Activated naive CD4-positive, alpha-beta T cell treated with anti-CD3 and anti-CD28 coated beads, Interleukin-2, amount 50 U/mL, for 16 hours (primary cell): ENCODE measurements around the gene SECISBP2.

Source experiments
- DNase-seq: peaks from one replicate; pipeline ENCODE4 v3.0.0-alpha.2; 2020

Gene SECISBP2

GRCh38 chr9:89386206-89386605 lies 67.9 kb downstream of the SECISBP2 start:
- no peak for DNase-seq

DNA sequence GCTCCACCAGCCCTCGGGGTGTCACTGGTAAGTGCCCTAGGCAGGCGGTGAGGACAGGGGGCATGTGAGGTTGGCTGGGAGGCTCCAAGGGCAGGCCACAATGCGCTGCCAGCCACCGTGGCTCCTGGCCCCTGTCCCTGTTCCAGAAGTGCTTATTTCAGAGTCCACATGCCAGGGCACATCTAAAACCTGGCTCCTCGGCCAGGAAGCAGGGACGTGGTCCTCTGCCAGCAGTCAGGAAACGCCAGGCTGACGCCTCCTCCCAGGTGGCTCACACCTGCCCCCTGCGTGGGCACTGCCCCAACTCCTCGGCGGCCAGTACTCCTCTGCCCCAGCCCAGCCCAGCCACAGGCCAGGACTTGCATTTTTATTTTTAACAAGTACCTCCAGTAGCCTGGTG lies 68.5 kb downstream of the SECISBP2 start:
- no peak for DNase-seq

DNA sequence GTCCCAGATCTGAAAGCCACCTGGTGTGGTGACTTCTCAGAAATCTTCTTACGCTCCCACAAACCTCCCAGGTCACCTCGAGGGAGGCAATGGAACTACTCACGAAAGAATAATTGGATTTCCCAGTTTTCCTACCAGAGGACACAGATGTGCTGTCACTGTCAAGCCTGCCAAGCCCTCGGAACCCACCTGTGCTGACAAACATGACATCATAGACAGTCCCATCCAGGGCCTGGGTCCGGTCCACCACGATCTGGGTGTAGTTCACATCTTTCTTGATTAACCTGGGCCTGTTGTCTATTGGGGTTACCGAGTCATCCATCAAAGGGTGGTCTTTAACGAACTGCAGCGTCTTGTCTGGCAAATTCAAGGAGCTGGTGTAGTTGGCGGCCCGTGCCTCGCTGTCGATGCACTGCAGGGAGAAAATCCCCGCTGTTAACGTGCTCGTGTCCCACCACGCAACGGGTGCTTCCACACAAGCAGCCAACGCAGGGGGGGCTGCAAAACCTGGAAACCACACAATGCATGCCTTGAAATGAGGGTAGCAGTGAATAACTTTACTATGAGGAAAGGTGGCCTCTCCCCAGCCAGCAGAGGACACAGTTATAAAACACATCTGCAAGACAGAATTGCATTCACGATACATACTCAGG lies 69.0 kb downstream of the SECISBP2 start:
- DNase-seq = no peak

- no peak for DNase-seq
Observed at GRCh38 chr9:89388084-89388867, 70.0 kb downstream of the SECISBP2 start.

DNA sequence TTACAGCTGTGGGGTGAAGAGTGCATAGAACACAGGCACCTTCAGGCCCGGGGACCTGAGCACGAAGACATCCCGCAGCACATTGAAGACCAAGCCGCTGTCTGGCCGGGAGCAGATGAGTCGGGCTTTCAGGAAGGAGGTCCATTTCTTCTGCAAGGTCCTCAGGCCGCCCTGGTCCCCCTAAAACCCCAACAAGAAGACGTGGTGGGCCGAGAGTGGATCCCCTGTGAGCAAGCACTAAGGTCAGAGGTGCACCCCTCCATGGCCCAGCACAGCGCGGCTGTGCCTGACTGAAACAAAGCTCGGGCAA lies 70.5 kb downstream of the SECISBP2 start:
- DNase-seq = no peak

DNA sequence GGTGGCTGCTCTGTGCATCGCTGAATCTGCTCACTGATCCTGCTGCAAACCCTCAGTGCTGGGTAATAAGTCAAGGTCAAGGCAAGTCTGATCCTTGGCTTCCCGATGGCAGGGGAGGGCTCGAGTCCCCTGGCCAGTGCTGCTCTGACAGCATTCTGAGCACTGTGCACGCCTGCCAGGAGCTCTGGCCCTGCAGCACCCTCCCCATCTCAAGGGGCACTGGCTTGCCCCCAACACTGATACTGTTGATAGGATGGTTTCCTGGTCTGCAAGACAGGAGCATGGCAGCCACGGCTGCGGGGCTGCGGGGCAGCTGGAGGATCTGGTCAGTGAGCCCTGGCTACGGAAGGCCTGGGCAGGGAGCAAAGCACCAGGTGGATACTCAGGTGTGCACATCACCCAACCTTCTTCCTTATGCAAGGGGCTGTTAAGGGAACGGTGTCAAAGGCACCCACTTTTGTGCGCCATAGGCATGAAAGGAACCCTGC lies 71.8 kb downstream of the SECISBP2 start:
- no peak for DNase-seq

DNA sequence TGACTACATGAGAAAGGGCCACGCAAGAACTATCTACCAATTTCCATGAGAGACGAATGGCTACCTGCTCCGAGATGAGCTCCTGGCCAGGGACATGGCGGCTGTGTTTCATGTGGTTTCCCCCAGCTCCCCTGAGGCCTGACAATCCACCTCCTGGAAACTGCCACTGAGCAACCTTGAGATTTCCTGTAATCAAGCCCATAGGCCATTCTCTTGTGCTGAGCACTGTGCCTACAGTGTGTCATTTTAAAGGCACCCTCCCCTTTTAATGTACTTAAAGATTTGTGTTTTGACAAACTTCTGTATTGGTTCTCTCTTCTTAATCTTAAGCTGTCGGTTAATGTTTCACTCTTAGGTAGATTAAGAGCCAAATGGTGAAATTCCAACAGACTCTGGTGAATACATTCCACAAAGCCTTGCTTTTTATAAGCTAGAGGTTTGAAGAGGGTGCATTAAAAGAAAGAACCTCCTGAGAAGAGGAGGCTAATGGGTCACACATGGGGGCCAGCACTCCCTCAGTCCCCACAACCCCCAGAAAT lies 72.3 kb downstream of the SECISBP2 start:
- DNase-seq = no peak

DNA sequence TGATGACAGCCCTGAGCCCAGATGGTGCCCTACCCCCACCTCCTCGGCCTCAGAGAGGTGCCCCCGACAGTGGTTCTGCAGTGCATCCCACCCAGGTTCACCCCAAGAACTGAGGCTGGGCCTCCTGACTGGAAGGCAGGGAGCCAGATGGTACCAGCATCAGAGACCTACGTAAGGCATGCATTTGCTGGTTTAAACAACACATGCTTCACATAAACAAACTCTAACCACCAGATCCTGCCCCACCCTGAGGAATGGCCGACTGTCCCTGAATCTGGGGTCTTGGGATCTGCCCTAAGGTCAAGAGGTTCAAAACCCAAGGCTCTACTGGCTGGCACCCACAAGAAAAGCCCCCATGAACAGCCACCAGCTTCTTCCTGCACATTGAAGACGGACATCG lies 73.3 kb downstream of the SECISBP2 start:
- DNase-seq = no peak

DNA sequence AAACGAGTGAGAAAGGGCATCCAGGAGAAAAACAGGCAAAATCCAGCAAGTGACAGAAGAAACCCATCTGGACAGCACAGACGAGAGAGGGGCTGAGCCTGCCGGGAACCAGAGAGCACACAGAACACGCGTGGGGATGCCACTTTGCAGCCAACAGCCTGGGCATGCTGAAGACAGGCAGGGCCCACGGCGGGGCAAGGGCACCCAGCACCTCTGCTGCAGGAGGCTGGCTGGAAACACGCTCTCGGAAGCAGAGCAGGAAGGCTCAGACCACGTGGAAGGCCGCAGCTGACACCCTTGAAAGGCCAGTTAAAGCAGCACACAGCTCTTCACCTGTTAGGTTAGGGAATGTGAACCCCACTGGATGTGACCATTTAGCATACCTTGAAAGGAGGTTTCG lies 76.1 kb downstream of the SECISBP2 start:
- no peak for DNase-seq

- no peak for DNase-seq
Observed at GRCh38 chr9:89395931-89396710, 77.8 kb downstream of the SECISBP2 start.

GRCh38 chr9:89397471-89397870 lies 79.2 kb downstream of the SECISBP2 start:
- no peak for DNase-seq

GRCh38 chr9:89398621-89399020 lies 80.3 kb downstream of the SECISBP2 start:
- no peak for DNase-seq

DNA sequence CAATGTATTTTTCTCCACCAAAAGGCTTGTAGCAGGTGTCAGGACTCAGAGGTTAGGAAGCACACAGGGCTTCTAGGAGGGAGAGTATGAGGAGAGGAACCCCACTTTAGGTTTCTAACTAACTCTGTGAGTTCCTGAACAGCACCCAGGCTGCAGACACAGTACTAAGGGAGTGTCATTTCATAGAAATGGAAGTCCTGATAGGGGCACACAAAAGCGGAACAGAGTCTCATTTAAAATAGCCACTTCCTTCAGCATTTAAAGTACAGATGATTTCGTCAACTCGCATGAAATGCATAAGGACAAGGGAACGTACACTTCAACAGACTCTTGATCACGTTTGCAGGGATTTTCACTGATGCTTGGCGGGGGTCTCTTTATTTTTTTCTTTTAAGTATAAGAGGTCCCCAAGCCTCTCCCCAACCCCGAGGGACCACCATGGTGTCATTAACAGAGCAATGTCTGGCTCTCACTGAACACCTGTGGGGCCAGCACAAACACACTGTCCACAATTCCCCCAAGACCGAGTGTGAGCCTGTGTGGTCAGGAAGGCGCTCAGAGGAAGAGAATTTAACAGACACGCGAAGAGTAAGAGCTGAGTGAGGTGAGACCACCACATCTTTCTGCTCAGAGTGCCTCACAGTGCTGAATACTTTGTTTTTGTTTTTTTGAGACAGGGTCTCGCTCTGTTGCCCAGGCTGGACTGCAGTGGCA lies 82.3 kb downstream of the SECISBP2 start:
- DNase-seq = no peak

GRCh38 chr9:89402695-89403427 lies 84.6 kb downstream of the SECISBP2 start:
- no peak for DNase-seq

DNA sequence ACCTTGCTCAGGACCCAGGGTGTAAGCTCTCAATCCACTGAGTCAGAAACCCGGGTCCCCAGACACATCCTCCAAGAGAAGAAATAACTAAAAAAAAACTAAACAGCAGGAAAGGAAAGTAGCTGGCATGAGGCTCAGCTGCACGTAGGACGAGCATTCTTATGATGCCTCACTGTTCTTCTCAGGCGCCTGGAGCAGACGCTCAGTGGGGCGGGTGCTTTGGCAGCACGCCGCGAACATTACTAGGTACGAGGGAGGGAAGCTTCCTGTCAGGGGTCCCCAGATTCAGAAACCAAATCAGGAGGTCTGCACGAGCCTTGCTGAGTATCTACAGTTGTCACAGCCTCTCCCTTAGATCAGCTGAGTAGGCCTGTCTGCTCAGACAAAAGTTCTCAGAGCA lies 85.8 kb downstream of the SECISBP2 start:
- no peak for DNase-seq

DNA sequence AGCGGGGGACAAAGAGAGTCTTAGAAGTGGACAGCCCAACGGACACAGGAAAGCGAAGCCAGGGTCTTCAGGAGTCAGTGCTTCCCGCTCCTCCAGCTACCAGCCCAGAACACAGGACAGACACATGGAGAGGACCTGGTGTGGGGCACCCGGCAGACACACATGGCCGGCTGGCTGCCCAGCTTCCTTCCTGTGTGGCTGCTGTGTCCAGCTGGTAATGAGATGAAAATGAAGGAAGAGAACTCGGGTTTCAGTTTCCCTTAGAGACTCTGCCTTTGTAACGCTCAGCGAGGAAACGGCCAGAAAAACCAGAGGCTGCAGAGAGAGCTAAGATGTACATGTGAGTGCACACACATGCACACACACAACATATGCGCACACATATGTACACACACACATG lies 87.5 kb downstream of the SECISBP2 start:
- DNase-seq = no peak

- DNase-seq = no peak
Observed at GRCh38 chr9:89407070-89407469, 88.8 kb downstream of the SECISBP2 start.

DNA sequence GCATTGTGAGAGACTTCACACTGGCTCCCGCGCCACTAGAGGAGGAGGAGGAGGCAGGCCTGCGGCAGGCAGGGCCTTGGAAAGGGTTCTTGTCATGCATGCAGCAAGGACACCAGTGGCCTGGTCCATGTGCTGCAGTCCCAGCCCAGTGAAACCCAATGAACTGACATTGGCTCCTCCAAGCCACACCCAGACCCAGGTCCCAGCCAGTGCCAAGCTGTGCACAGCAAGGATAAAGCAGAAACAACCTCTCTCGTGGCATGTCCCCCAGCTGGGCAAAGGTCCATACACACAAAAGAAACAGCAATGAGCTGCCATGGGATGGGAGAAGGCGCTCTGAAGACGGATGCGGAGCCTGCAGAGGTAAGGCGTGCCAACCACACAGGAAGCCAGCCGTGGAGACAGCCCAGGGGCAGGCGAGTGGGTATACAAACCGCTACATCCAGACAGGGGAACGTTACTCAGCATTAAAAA lies 90.4 kb downstream of the SECISBP2 start:
- peak; percentile 48 for DNase-seq
